T-helper 2 cell treated with Interferon-gamma antibody and Interleukin-4, amounts not matched to agents 5 μg/mL and 100 μg/mL, for 36 hours (primary cell): ENCODE results near the gene INPPL1.
A peak's percentile ranks its signal among the peaks of the same experiment; 100 is the strongest.
"Not testable (repeated sequence)": the region's sequence is repeated elsewhere in the genome, so short reads cannot be mapped to it uniquely, and the experiment has no call there.

Experiments used
- DNase-seq: peaks from one replicate; pipeline ENCODE4 v3.0.0; 2021; ENCODE audit warnings: low spot score
- H3K27ac Mint-ChIP-seq: one replicate; pipeline ENCODE4 v1.8.0; 2021; ENCODE audit warnings: mild to moderate bottlenecking, mixed read lengths
- H3K27me3 Mint-ChIP-seq: one replicate; pipeline ENCODE4 v1.8.0; 2021; ENCODE audit warnings: low read depth, mixed read lengths
- H3K36me3 Mint-ChIP-seq: one replicate; pipeline ENCODE4 v1.8.0; 2021; ENCODE audit warnings: low read depth, mixed read lengths
- H3K4me1 Mint-ChIP-seq: one replicate; pipeline ENCODE4 v1.8.0; 2021; ENCODE audit warnings: low read depth, mixed read lengths
- H3K4me3 Mint-ChIP-seq: one replicate; pipeline ENCODE4 v1.8.0; 2022; ENCODE audit warnings: mild to moderate bottlenecking, moderate library complexity, mixed read lengths
- H3K9me3 Mint-ChIP-seq: one replicate; pipeline ENCODE4 v1.8.0; 2021; ENCODE audit warnings: mixed read lengths

INPPL1 gene

DNA sequence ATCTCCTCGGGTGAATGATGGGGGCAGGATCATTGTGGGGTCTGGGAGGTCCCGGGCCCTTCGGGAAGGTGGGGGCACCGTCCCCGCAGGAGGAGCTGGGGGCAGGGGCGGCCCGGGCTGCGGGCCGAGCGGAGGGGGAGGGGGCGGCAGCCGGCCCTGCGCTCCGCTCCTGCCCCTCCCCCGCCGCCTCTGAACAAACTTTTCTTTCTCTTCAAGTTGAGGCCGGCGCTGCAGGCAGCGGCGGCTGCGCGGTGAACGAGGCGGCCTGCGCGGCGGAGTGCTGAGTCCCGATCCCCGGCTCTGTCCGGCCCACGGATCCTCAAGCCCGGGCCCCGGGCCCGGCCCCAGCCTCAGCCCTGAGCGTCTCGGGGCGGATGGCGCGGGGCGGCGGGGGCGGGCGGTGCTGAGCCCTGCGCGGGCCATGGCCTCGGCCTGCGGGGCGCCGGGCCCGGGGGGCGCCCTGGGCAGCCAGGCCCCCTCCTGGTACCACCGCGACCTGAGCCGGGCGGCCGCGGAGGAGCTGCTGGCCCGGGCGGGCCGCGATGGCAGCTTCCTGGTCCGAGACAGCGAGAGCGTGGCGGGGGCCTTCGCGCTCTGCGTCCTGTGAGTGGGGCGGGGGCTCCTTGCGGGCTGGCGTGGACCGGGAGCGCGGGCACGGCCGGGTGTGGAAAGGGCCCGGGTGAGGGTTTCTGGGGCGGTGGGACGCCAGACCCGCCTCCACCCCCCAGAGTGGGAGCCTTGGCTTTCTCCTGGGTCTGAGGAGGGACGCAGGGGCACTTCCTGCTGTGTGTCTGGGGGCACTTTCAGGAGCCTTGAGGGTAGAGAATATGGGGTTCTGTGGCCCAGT, at the start of gene INPPL1:
Gene INPPL1 (plus strand): TSS at position 204 of the 847 bp plus-strand sequence. CDS start 218 bp downstream, at position 422.
- peak; percentile 36 for DNase-seq
- peaks cover 9% of the 10 kb centered on the region for H3K36me3 Mint-ChIP-seq
- H3K9me3 Mint-ChIP-seq: no peaks in the 10 kb centered on the region

DNA sequence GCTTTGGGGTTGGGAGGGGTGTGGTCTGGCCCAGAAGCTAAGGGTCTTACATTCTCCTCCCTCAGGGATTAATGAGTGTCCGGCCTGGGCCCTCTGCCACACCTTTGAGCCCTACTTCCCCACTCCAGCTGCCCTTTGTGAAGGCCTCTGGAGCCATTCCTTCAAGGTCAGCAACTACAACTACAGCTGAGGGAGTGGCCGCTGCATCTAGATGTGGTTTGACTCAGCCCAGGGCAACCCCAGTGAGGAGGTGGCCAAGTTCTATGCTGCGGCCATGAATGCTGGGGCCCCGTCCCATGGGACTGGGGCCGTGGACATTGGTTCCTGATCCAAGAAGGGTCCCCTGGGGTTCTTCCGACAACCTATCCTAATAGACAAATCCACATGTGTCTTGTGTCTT, 46.9 kb upstream of the INPPL1 start:
- no peak for DNase-seq
- Mint-ChIP-seq H3K36me3 (no peaks in the 10 kb centered on the region), H3K27me3 (peaks cover 3% of the 10 kb centered on the region), H3K27ac (no peak overlapping the region), H3K4me1 (peaks cover 3% of the 10 kb centered on the region), H3K9me3 (no peaks in the 10 kb centered on the region), H3K4me3 (no peak overlapping the region)

More for the DNA sequence above, at the start of gene INPPL1:
- peak within 1 kb of the TSS; percentile 93 for H3K27ac Mint-ChIP-seq
- no peaks in the 10 kb centered on the region for H3K27me3 Mint-ChIP-seq
- peaks cover 20% of the 10 kb centered on the region for H3K4me1 Mint-ChIP-seq
- H3K4me3 Mint-ChIP-seq: peak within 1 kb of the TSS; percentile 97

DNA sequence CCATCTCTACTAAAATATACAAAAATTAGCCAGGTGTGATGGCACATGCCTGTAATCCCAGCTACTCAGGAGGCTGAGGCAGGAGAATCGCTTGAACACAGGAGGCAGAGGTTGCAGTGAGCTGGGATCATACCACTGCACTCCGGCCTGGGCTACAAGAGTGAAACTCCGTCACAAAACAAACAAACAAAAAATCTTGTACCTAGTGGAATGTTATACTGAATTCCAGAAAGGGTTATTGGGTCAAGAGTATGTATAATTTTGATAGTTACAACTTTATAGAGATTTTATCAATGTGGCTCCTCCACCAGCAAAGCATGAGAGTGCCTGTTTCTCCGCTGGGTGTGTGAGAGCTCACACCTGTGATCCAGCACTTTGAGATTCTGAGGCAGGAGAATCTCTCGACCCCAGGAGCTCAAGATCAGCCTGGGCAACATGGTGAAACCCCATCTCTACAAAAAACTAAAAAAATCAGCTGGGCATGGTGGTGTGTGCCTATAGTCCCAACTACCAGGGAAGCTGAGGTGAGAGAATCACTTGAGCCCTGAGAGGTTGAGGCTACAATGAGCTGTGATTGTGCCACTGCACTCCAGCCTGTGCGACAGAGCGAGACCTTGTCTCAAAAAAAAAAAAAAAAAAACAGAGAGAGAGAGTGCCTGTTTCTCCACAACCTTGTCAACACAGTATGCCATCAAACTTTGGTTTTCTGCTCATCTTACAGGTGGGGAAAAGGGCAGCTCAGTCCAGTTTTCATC, 45.3 kb upstream of the INPPL1 start:
- H3K36me3 Mint-ChIP-seq: no peaks in the 10 kb centered on the region
- no peaks in the 10 kb centered on the region for H3K9me3 Mint-ChIP-seq
- H3K27me3 Mint-ChIP-seq: peaks cover 8% of the 10 kb centered on the region
- H3K4me1 Mint-ChIP-seq: peaks cover 5% of the 10 kb centered on the region
- DNase-seq: no peak
- H3K27ac Mint-ChIP-seq: no peak overlapping the region
- no peak overlapping the region for H3K4me3 Mint-ChIP-seq

- H3K27me3 Mint-ChIP-seq: peaks cover 8% of the 10 kb centered on the region
- H3K36me3 Mint-ChIP-seq: no peaks in the 10 kb centered on the region
- no peaks in the 10 kb centered on the region for H3K9me3 Mint-ChIP-seq
- H3K27ac Mint-ChIP-seq: no peak overlapping the region
- peaks cover 5% of the 10 kb centered on the region for H3K4me1 Mint-ChIP-seq
- peak; percentile 15 for DNase-seq
- H3K4me3 Mint-ChIP-seq: no peak overlapping the region
These were observed 44.7 kb upstream of the INPPL1 start for GRCh38 chr11:72179804-72180396.

- H3K36me3 Mint-ChIP-seq, H3K27ac Mint-ChIP-seq: not testable (repeated sequence)
These were observed 43.5 kb upstream of the INPPL1 start for GRCh38 chr11:72180892-72181552.

DNA sequence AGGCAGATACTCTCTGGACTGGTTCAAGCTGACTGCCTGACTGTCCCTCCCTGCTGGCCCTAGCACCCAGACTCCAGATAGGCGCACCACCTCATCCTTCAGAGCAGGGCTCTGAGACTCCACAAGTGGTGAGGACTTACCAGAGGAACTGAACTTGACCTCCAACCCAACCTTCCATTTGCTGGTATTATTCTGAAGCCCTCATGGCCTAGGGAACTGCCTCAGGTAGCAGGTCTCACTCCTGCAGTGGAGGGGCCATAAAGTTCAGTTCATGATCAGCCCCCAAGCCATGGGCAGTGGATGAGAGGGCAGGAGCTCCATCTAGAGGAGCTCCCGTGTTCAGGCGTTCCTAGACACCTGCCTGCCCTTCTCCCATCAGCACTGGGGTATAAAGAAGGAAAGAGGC, 43.0 kb upstream of the INPPL1 start:
- not testable (repeated sequence) for H3K36me3 Mint-ChIP-seq, H3K4me1 Mint-ChIP-seq, H3K27ac Mint-ChIP-seq, H3K27me3 Mint-ChIP-seq, DNase-seq, H3K4me3 Mint-ChIP-seq, H3K9me3 Mint-ChIP-seq

More at GRCh38 chr11:72180892-72181552, 43.5 kb upstream of the INPPL1 start:
- DNase-seq, H3K27me3 Mint-ChIP-seq, H3K4me1 Mint-ChIP-seq, H3K9me3 Mint-ChIP-seq, H3K4me3 Mint-ChIP-seq: not testable (repeated sequence)

- Mint-ChIP-seq H3K9me3 (no peaks in the 10 kb centered on the region), H3K4me3 (no peak overlapping the region), H3K36me3 (no peaks in the 10 kb centered on the region), H3K27ac (no peak overlapping the region), H3K27me3 (peaks cover 4% of the 10 kb centered on the region), H3K4me1 (peaks cover 2% of the 10 kb centered on the region)
- DNase-seq: no peak
These were observed 36.3 kb upstream of the INPPL1 start for GRCh38 chr11:72188267-72188666.

GRCh38 chr11:72189455-72190250, 34.9 kb upstream of the INPPL1 start:
- Mint-ChIP-seq H3K9me3 (no peaks in the 10 kb centered on the region), H3K36me3 (no peaks in the 10 kb centered on the region), H3K27ac (no peak overlapping the region), H3K27me3 (no peaks in the 10 kb centered on the region), H3K4me3 (no peak overlapping the region), H3K4me1 (no peaks in the 10 kb centered on the region)
- no peak for DNase-seq

DNA sequence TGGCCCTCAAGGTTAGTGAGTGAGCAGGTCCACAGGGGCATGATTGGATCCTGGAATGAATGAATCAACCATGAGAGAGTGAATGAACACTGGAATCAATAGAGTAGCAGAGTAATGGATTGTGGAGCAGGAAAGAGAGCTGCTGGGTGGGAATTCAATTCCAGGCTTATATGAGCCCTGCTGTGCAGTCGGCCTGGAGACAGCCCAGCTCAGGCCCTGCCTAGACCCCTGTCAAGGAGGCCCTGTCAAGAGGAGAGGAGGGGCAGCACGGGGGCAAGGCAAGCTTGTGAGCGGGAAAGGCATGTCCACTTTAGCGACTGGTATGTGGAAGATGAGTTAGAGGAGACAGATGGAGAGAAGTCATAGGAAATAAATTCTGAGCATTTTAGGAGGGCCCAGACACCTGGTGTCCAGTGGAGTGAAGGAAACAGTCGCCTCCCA, 33.9 kb upstream of the INPPL1 start:
- H3K4me1 Mint-ChIP-seq: no peaks in the 10 kb centered on the region
- no peaks in the 10 kb centered on the region for H3K9me3 Mint-ChIP-seq
- no peaks in the 10 kb centered on the region for H3K27me3 Mint-ChIP-seq
- no peak for DNase-seq
- H3K27ac Mint-ChIP-seq: no peak overlapping the region
- no peaks in the 10 kb centered on the region for H3K36me3 Mint-ChIP-seq
- no peak overlapping the region for H3K4me3 Mint-ChIP-seq

GRCh38 chr11:72191961-72192381, 32.6 kb upstream of the INPPL1 start, which contains the start of gene FOLR1:
FOLR1 (plus strand) TSS chr11:72192140; CDS start chr11:72192174, 34 bp downstream.
- Mint-ChIP-seq H3K4me1 (no peaks in the 10 kb centered on the region), H3K36me3 (no peaks in the 10 kb centered on the region), H3K4me3 (no peak within 1 kb of the TSS), H3K27me3 (no peaks in the 10 kb centered on the region), H3K9me3 (no peaks in the 10 kb centered on the region), H3K27ac (no peak within 1 kb of the TSS)
- DNase-seq: no peak

DNA sequence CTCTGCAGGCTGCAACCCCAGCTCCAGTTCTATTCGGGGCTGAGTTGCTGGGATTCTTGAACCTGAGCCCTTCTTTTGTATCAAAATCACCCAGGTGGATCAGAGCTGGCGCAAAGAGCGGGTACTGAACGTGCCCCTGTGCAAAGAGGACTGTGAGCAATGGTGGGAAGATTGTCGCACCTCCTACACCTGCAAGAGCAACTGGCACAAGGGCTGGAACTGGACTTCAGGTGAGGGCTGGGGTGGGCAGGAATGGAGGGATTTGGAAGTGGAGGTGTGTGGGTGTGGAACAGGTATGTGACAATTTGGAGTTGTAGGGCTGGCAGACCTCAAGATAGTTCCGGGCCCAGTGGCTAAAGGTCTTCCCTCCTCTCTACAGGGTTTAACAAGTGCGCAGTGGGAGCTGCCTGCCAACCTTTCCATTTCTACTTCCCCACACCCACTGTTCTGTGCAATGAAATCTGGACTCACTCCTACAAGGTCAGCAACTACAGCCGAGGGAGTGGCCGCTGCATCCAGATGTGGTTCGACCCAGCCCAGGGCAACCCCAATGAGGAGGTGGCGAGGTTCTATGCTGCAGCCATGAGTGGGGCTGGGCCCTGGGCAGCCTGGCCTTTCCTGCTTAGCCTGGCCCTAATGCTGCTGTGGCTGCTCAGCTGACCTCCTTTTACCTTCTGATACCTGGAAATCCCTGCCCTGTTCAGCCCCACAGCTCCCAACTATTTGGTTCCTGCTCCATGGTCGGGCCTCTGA, 28.9 kb upstream of the INPPL1 start:
- Mint-ChIP-seq H3K27me3 (no peaks in the 10 kb centered on the region), H3K4me1 (no peaks in the 10 kb centered on the region), H3K4me3 (no peak overlapping the region), H3K27ac (no peak overlapping the region), H3K9me3 (no peaks in the 10 kb centered on the region), H3K36me3 (no peaks in the 10 kb centered on the region)
- no peak for DNase-seq

- not testable (repeated sequence) for DNase-seq, H3K9me3 Mint-ChIP-seq, H3K27ac Mint-ChIP-seq, H3K4me3 Mint-ChIP-seq, H3K27me3 Mint-ChIP-seq, H3K36me3 Mint-ChIP-seq
- peaks cover 10% of the 10 kb centered on the region for H3K4me1 Mint-ChIP-seq
These were observed 23.1 kb upstream of the INPPL1 start for GRCh38 chr11:72201445-72201844.
